ENCODE results near the gene KLK11.

The KLK11 gene

GRCh38 chr19:51026554-51026831 lies at the start of gene KLK11:
KLK11 (minus strand) TSS chr19:51026616; CDS start chr19:51025631, 985 bp downstream.
- H3K27ac Mint-ChIP-seq = no peak within 1 kb of the TSS

GRCh38 chr19:51075998-51076397 lies 49.6 kb upstream of the KLK11 start:
- Mint-ChIP-seq H3K36me3 (ENCODE audit: low read depth) (no peaks in the 10 kb centered on the region), H3K4me3 (no peak overlapping the region), H3K27ac (no peak overlapping the region), H3K9me3 (peaks cover 16% of the 10 kb centered on the region), H3K4me1 (ENCODE audit: low read depth) (no peaks in the 10 kb centered on the region), H3K27me3 (peaks cover 21% of the 10 kb centered on the region)
- intact Hi-C loops (cut with micrococcal nuclease) = no loop called here

More at GRCh38 chr19:51026554-51026831, at the start of gene KLK11:
- H3K9me3 Mint-ChIP-seq = no peaks in the 10 kb centered on the region
- H3K4me3 Mint-ChIP-seq = no peak within 1 kb of the TSS
- intact Hi-C loops (cut with micrococcal nuclease) = no loop called here
- H3K27me3 Mint-ChIP-seq = peaks cover 40% of the 10 kb centered on the region
- H3K36me3 Mint-ChIP-seq (ENCODE audit: low read depth) = no peaks in the 10 kb centered on the region
- no peaks in the 10 kb centered on the region for H3K4me1 Mint-ChIP-seq (ENCODE audit: low read depth)

DNA sequence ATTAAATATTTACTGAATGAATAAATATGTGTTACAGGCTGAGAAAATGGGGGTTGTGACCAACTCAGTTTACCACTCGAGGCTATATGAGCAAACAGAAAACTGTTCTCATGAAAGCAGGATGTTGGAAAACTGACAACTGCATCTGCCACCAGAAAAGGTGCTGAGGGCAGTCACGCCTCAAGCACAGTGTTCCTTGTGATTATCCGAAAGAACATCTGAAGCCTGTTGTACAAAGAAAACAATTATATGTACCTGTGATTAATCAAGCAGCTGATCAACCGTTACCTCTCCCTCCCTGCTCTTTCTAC lies 44.6 kb upstream of the KLK11 start:
- Mint-ChIP-seq H3K36me3 (ENCODE audit: low read depth) (no peaks in the 10 kb centered on the region), H3K9me3 (peaks cover 16% of the 10 kb centered on the region), H3K27me3 (peaks cover 29% of the 10 kb centered on the region), H3K4me3 (no peak overlapping the region), H3K4me1 (ENCODE audit: low read depth) (peaks cover 6% of the 10 kb centered on the region), H3K27ac (no peak overlapping the region)
- intact Hi-C loops (cut with micrococcal nuclease) = no loop called here

- Mint-ChIP-seq H3K4me1 (ENCODE audit: low read depth) (peaks cover 11% of the 10 kb centered on the region), H3K27ac (no peak overlapping the region), H3K4me3 (no peak overlapping the region)
These were observed 44.1 kb upstream of the KLK11 start for GRCh38 chr19:51070334-51071094.

DNA sequence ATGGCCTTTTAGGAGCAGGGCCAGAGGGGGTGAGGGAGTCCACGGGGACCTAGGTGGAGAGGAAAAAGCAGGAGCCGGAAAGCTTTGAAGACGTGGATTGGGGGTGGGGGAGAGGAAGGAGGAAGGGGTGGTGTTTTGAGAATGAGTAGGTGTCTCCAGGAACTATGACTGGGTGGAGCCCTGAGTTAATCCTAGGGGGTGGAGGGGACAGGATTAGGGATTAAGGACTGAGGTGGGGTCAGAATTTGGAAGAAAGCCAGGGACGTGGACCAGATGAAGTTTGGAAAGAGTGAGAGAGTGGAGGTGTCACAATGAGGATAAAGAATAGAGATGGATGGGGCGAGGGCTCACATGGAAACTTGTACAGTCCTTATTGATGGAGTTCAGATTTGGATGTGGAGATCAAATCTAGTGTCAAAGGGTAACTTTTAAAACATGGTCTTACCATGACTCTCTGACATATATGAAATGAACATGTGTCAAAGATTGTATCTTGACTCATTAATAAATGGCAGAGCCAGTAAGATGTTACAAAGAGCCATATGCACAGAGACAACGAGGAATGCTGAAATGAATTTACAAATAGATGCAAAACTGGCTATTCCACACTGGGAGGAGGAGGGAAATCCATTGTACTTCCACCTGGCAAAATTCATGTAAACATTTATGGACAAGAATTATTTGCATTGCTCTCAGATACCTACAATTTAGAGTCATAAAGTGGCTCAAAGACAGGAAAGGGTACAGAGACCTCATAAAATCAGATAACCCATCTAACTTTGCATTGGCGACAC lies 40.2 kb upstream of the KLK11 start:
- Mint-ChIP-seq H3K36me3 (ENCODE audit: low read depth) (no peaks in the 10 kb centered on the region), H3K4me3 (no peak overlapping the region), H3K27ac (no peak overlapping the region), H3K27me3 (peaks cover 41% of the 10 kb centered on the region), H3K9me3 (no peaks in the 10 kb centered on the region), H3K4me1 (ENCODE audit: low read depth) (peaks cover 17% of the 10 kb centered on the region)
- intact Hi-C loops (cut with micrococcal nuclease) = no loop called here

More at GRCh38 chr19:51070334-51071094, 44.1 kb upstream of the KLK11 start:
- Mint-ChIP-seq H3K9me3 (peaks cover 16% of the 10 kb centered on the region), H3K27me3 (peaks cover 33% of the 10 kb centered on the region), H3K36me3 (ENCODE audit: low read depth) (no peaks in the 10 kb centered on the region)
- intact Hi-C loops (cut with micrococcal nuclease) = no loop called here

DNA sequence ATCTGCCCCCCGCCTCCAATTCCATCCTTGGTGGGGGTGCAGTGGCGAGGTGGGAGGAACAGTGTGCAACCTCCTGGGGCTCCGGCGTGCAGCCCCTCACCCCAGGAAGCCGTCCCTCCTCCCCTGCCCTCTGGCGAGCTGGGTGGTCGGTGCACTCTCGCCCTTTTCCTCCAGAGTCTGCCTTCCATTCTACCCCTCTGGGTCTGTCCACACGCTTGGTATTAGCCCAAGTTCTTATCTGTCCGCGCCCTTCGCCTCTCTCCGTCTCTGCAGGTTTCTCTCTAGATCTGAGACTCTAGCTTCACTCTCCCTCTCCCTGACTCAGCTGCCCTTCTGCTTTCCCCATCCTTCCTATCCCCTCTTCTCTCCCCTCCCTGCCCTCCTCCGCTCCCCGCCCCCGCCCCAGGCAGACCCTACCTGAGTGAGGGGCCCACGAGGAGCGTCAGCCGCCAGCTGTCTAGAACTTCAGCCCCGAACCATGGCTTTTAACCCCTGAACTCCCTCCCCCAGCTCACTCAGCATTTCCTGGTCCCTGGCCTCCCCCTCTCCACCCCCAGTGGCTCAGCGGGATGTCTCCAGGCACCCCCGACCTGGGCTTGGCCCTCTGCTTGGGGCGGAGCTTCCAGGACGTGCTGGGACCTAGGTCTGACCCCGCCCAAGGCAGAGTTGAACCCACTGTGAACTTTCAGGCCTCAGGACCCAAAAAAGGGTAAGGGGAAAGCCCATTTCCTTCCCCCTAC lies 39.0 kb upstream of the KLK11 start:
- peaks cover 17% of the 10 kb centered on the region for H3K4me1 Mint-ChIP-seq (ENCODE audit: low read depth)
- no peak overlapping the region for H3K27ac Mint-ChIP-seq
- peak overlapping the region; percentile 44 for H3K4me3 Mint-ChIP-seq
- H3K36me3 Mint-ChIP-seq (ENCODE audit: low read depth) = no peaks in the 10 kb centered on the region
- H3K27me3 Mint-ChIP-seq = peaks cover 48% of the 10 kb centered on the region
- intact Hi-C loops (cut with micrococcal nuclease) = no loop called here
- H3K9me3 Mint-ChIP-seq = no peaks in the 10 kb centered on the region

DNA sequence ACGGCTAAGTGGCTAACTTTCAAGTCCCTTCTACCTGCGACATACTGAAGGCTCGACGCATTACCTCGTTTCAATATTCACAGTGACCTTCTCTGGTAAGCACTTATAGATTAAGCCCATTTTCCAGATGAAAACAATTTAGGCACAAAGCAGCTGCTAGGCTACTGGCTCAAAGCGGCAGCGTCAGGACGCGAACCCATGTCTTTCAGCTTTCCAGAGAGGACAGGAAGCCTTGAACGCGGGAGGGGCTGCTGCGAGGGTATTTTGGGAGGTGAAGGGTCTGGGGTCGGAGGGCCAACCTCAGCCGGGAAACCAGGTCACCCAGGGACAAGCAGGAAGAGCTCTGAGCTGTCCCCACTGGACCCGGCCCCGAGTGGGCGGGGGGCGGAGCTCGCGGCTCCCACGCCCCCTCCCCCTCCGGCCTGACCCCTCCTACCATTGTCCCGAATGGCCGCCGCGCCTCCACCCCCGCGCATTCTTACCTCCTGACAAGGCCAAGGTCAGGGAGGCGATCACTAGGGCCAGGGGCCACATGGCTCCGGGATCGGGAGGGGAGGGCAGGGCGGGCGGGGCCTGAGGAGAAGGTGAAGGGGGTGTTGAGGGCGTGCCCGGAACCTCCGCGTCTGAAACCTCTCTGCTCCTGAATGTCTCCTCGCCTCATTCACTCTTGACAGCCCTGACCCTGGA lies 38.3 kb upstream of the KLK11 start, which contains the start of gene KLK13:
TSS of gene KLK13 (minus strand) at position 559 of the 687 bp plus-strand sequence. CDS start at position 534, 25 bp downstream.
- Mint-ChIP-seq H3K4me3 (peak within 1 kb of the TSS; percentile 44), H3K36me3 (ENCODE audit: low read depth) (no peaks in the 10 kb centered on the region), H3K4me1 (ENCODE audit: low read depth) (peaks cover 17% of the 10 kb centered on the region), H3K27me3 (peaks cover 51% of the 10 kb centered on the region), H3K27ac (no peak within 1 kb of the TSS), H3K9me3 (no peaks in the 10 kb centered on the region)
- intact Hi-C loops (cut with micrococcal nuclease) = no loop called here

GRCh38 chr19:51063664-51064063 lies 37.2 kb upstream of the KLK11 start:
- Mint-ChIP-seq H3K4me3 (no peak overlapping the region), H3K27me3 (peaks cover 54% of the 10 kb centered on the region), H3K4me1 (ENCODE audit: low read depth) (peaks cover 17% of the 10 kb centered on the region), H3K36me3 (ENCODE audit: low read depth) (no peaks in the 10 kb centered on the region), H3K27ac (no peak overlapping the region), H3K9me3 (no peaks in the 10 kb centered on the region)
- intact Hi-C loops (cut with micrococcal nuclease) = no loop called here

- H3K4me1 Mint-ChIP-seq (ENCODE audit: low read depth) = peaks cover 10% of the 10 kb centered on the region
- H3K4me3 Mint-ChIP-seq = no peak overlapping the region
- H3K9me3 Mint-ChIP-seq = no peaks in the 10 kb centered on the region
- intact Hi-C loops (cut with micrococcal nuclease) = no loop called here
- H3K27me3 Mint-ChIP-seq = peaks cover 46% of the 10 kb centered on the region
- no peaks in the 10 kb centered on the region for H3K36me3 Mint-ChIP-seq (ENCODE audit: low read depth)
- no peak overlapping the region for H3K27ac Mint-ChIP-seq
These were observed 34.6 kb upstream of the KLK11 start for GRCh38 chr19:51060973-51061372.

DNA sequence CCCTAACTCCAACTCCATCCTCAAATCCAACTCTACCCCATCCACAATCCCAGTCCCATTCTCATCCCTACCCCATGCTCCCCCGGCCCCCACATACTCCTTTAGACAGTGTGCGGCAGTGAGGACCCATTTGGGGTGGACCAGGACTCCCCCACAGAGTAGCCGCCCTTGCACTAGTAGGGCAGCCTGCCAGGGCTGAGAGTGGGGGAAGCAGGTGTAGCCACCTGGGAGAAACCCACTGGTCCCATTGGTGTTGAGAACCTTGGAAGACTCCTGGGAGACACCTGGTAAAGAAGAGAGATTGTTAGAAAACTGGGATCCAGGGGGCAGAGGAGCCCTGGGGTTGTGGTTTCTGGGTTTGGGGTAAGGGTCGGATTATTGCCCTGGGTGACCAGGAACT lies 33.9 kb upstream of the KLK11 start:
- intact Hi-C loops (cut with micrococcal nuclease) = no loop called here
- Mint-ChIP-seq H3K27me3 (peaks cover 44% of the 10 kb centered on the region), H3K36me3 (ENCODE audit: low read depth) (no peaks in the 10 kb centered on the region), H3K4me1 (ENCODE audit: low read depth) (peaks cover 3% of the 10 kb centered on the region), H3K4me3 (no peak overlapping the region), H3K27ac (no peak overlapping the region), H3K9me3 (no peaks in the 10 kb centered on the region)

- Mint-ChIP-seq H3K9me3 (no peaks in the 10 kb centered on the region), H3K4me3 (no peak overlapping the region), H3K27ac (no peak overlapping the region), H3K36me3 (ENCODE audit: low read depth) (no peaks in the 10 kb centered on the region), H3K27me3 (peaks cover 42% of the 10 kb centered on the region), H3K4me1 (ENCODE audit: low read depth) (no peaks in the 10 kb centered on the region)
- intact Hi-C loops (cut with micrococcal nuclease) = no loop called here
These were observed 33.3 kb upstream of the KLK11 start for GRCh38 chr19:51059715-51060114.

GRCh38 chr19:51055866-51056265 lies 29.4 kb upstream of the KLK11 start:
- intact Hi-C loops (cut with micrococcal nuclease) = no loop called here
- H3K4me1 Mint-ChIP-seq (ENCODE audit: low read depth) = no peaks in the 10 kb centered on the region
- H3K4me3 Mint-ChIP-seq = no peak overlapping the region
- no peaks in the 10 kb centered on the region for H3K9me3 Mint-ChIP-seq
- peaks cover 38% of the 10 kb centered on the region for H3K27me3 Mint-ChIP-seq
- no peak overlapping the region for H3K27ac Mint-ChIP-seq
- no peaks in the 10 kb centered on the region for H3K36me3 Mint-ChIP-seq (ENCODE audit: low read depth)

DNA sequence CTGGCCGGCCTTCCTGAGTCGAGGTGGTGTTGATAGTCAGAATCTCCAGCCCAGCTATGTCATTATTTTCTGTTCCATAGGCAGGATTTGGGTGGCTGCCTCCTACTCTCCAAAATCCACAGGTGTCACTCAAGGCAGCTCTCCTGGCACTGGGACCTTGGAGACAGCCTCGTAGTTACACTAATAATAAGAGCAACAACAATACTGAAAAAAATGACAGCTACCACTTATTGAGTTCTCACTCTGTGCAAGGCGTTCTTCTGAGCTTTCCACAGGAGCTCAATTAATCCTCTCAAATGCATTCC lies 20.6 kb upstream of the KLK11 start:
- intact Hi-C loops (cut with micrococcal nuclease) = no loop called here
- Mint-ChIP-seq H3K36me3 (ENCODE audit: low read depth) (no peaks in the 10 kb centered on the region), H3K27me3 (peaks cover 21% of the 10 kb centered on the region), H3K9me3 (no peaks in the 10 kb centered on the region), H3K4me1 (ENCODE audit: low read depth) (no peaks in the 10 kb centered on the region), H3K4me3 (no peak overlapping the region), H3K27ac (no peak overlapping the region)

GRCh38 chr19:51044327-51044726 lies 17.9 kb upstream of the KLK11 start:
- no peak overlapping the region for H3K27ac Mint-ChIP-seq
- peaks cover 18% of the 10 kb centered on the region for H3K27me3 Mint-ChIP-seq
- no peaks in the 10 kb centered on the region for H3K36me3 Mint-ChIP-seq (ENCODE audit: low read depth)
- no peak overlapping the region for H3K4me3 Mint-ChIP-seq
- H3K9me3 Mint-ChIP-seq = no peaks in the 10 kb centered on the region
- intact Hi-C loops (cut with micrococcal nuclease) = no loop called here
- H3K4me1 Mint-ChIP-seq (ENCODE audit: low read depth) = no peaks in the 10 kb centered on the region
